K562 (cell line): ENCODE results near the gene DEPP1. TPM values are rescaled to one million over a fixed set of nuclear protein-coding genes. Genes with fewer than 3 reads are reported as not detected.

Experiments used
- ATAC-seq: fragments of 200-7000 bp; cut with Tn5 transposase; 3 replicates; pipeline ENCODE4 v1.9.1; 2020; ENCODE audit warnings: moderate library complexity
- BruUV-seq: library from RNA; stranded (reverse); fragments of 400-500 nt; replicated peaks from 2 replicates; lab custom pipeline; 2021; lab: Mats Ljungman, UMichigan
- CTCF ChIA-PET: fragments of 300-600 bp; formaldehyde crosslinking; extraction: SDS; loops from one replicate; lab custom pipeline; 2021; ENCODE audit warnings: low intra/inter-chr PET ratio; lab: Yijun Ruan, JAX
- POLR2A ChIA-PET: fragments of 300-600, 350-650 bp; sonication (Branson Sonifier 250); formaldehyde crosslinking; extraction: SDS; loops from one replicate; lab custom pipeline; 2021; ENCODE audit warnings: antibody characterized with exemption, inconsistent platforms; lab: Yijun Ruan, JAX
- DNase-seq, 4 experiments: peaks; one replicate each; pipeline versions ENCODE4 v3.0.0 to v3.0.0-alpha.2; 2011 to 2018; ENCODE audit warnings: low spot score in 3 of 4, mixed read lengths in 3 of 4; ENCODE audit errors: extremely low read depth in 1 of 4
- FAIRE-seq: peaks from 2 replicates; lab custom pipeline; 2011; peaks lifted over from hg19 to GRCh38; lab: Jason Lieb, UNC
- H2AFZ ChIP-seq: 2 replicates; pipeline ENCODE4 v1.6.0; 2011; ENCODE audit warnings: low read depth, low read length, control low read depth, inconsistent platforms
- H3K27ac ChIP-seq: fragments of 200-600 bp; 3 replicates; pipeline ENCODE4 v1.8.0; 2011; ENCODE audit warnings: low read depth, mild to moderate bottlenecking, control low read depth, inconsistent platforms, low read length, moderate library complexity, mixed read lengths; ENCODE audit errors: extremely low read depth
- H3K27me3 ChIP-seq, 2 experiments: fragments of 300-600 bp in 1 of 2; 2 replicates in 1 of 2; 3 replicates in 1 of 2; pipeline versions ENCODE4 v1.6.0 to v1.8.0; 2011; ENCODE audit warnings: inconsistent platforms in 2 of 2, low read length in 2 of 2, mild to moderate bottlenecking in 1 of 2, mixed read lengths in 1 of 2, moderate library complexity in 1 of 2; ENCODE audit not compliant: control insufficient read depth in 2 of 2, insufficient read depth in 2 of 2
- H3K36me3 ChIP-seq: fragments of 300-600 bp; 3 replicates; pipeline ENCODE4 v1.8.0; 2011; ENCODE audit warnings: mild to moderate bottlenecking, low read length, inconsistent platforms; ENCODE audit not compliant: control insufficient read depth, insufficient read depth
- H3K4me1 ChIP-seq, 2 experiments: fragments of 200-600 bp in 1 of 2; replicated peaks in 1 of 2; 2 replicates in 1 of 2; 3 replicates in 1 of 2; pipeline versions ENCODE4 v1.5.1 to v1.8.0; 2011; ENCODE audit warnings: inconsistent platforms in 2 of 2, low read length in 2 of 2, mild to moderate bottlenecking in 1 of 2, mixed read lengths in 1 of 2, moderate library complexity in 1 of 2; ENCODE audit not compliant: control insufficient read depth in 2 of 2, insufficient read depth in 2 of 2
- H3K4me2 ChIP-seq: 2 replicates; pipeline ENCODE4 v1.6.1; 2011; ENCODE audit warnings: low read length, control low read depth, inconsistent platforms, mixed read lengths; ENCODE audit not compliant: insufficient read depth
- H3K4me3 ChIP-seq: fragments of 200-600 bp; sonication (generic), shearing (Covaris generic); 2 replicates; pipeline ENCODE4 v1.5.1; 2016; ENCODE audit warnings: control low read depth, inconsistent platforms
- H3K79me2 ChIP-seq: fragments of 200-600 bp; 3 replicates; pipeline ENCODE4 v1.8.0; 2011; ENCODE audit warnings: low read length, inconsistent platforms; ENCODE audit not compliant: control insufficient read depth, insufficient read depth
- H3K9ac ChIP-seq, 2 experiments: 2 replicates each; pipeline versions ENCODE4 v1.6.0 to v1.6.1; 2011; ENCODE audit warnings: low read depth in 2 of 2, low read length in 2 of 2, control low read depth in 1 of 2, inconsistent platforms in 1 of 2, mild to moderate bottlenecking in 1 of 2, mixed read lengths in 1 of 2; ENCODE audit not compliant: insufficient read depth in 1 of 2
- H3K9me1 ChIP-seq: one replicate; pipeline ENCODE4 v1.6.0; 2011; ENCODE audit warnings: inconsistent platforms, mild to moderate bottlenecking, low read length, moderate library complexity; ENCODE audit not compliant: control insufficient read depth, insufficient read depth
- H3K9me3 ChIP-seq: replicated peaks from 2 replicates; pipeline ENCODE4 v1.5.1; 2011; ENCODE audit warnings: low read depth, low read length, inconsistent platforms; ENCODE audit not compliant: control insufficient read depth, insufficient read depth
- H4K20me1 ChIP-seq: replicated peaks from 2 replicates; pipeline ENCODE4 v1.6.1; 2011; ENCODE audit warnings: low read length, inconsistent platforms, mixed read lengths; ENCODE audit not compliant: control insufficient read depth, insufficient read depth
- MAZ ChIP-seq, 2 experiments: fragments of 450-650 bp in 1 of 2; sonication (generic) in 1 of 2; formaldehyde crosslinking; IDR thresholded peaks in 1 of 2; conservative IDR thresholded peaks in 1 of 2; 2 replicates each; pipeline versions ENCODE4 v1.4.0 to v1.5.0; 2020; ENCODE audit warnings: mild to moderate bottlenecking in 1 of 2, missing genetic modification reagents in 1 of 2
- NFYB ChIP-seq: IDR thresholded peaks from 2 replicates; pipeline ENCODE4 v1.6.1; 2011; ENCODE audit warnings: mild to moderate bottlenecking, moderate library complexity; ENCODE audit not compliant: insufficient read length; ENCODE audit errors: extremely low read depth
- NKRF ChIP-seq: fragments of 450-650 bp; IDR thresholded peaks from 2 replicates; pipeline ENCODE4 v1.6.1; 2016; ENCODE audit warnings: borderline replicate concordance
- WGBS: fragments of 100-300 bp; shearing (Covaris generic); methylation state at CpG from one replicate; pipeline ENCODE4 v1.1.6; 2016; ENCODE audit warnings: low coverage, mixed read lengths; ENCODE audit not compliant: insufficient coverage; ENCODE audit errors: missing lambda C conversion rate; 5-methylcytosine and 5-hydroxymethylcytosine counted together
- in situ Hi-C: fragments of 300-500 bp; cut with MboI; formaldehyde crosslinking; loops from 4 replicates; pipeline ENCODE4 v1.15.0; 2018; ENCODE audit warnings: inconsistent platforms, mixed read lengths
- intact Hi-C: fragments of 100-400 bp; cut with micrococcal nuclease; formaldehyde crosslinking; loops from 2 replicates; pipeline ENCODE4 v1.14.2; 2022
- polyA plus RNA-seq, 8 experiments: library from polyadenylated mRNA; depleted of rRNA in 4 of 8; stranded (reverse) in 5 of 8; unstranded in 3 of 8; fragments of >200 nt; fragmentation: Nextera tagmentation in 2 of 8; fragmentation: Illumina TruSeq in 1 of 8; extraction: Ambion mirVana in 2 of 8; extraction: Trizol in 1 of 8; gene quantifications; 2 replicates each; pipeline versions ENCODE4 v1.2.1 to v1.2.3, GENCODE V29; 2011 to 2014; ENCODE audit warnings: inconsistent platforms in 1 of 8, missing spikeins in 1 of 8
- total RNA-seq, 7 experiments: library from RNA; depleted of rRNA in 6 of 7; stranded (reverse); fragments of >200 nt in 6 of 7; fragmentation: Illumina TruSeq in 2 of 7; extraction: Trizol in 2 of 7; gene quantifications; 2 replicates each; pipeline versions ENCODE4 v1.2.1 to v1.2.3, GENCODE V29; 2011 to 2021; ENCODE audit warnings: low replicate concordance in 1 of 7

The DEPP1 gene
- total and polyA plus RNA-seq, 9 of the 15 experiments (the other 6 are each of a cell fraction or from before 2014, with no cell fraction given) = 0.04 to 0.54 (median 0.20) TPM; not detected in 1

- TF ChIP-seq MAZ (CRISPR knock-in tag; conservative IDR thresholded peaks at IDR 0.05 in 1 of 2, IDR thresholded peaks at IDR 0.05 in 1 of 2) = no peak
These were observed 2.0 kb downstream of the DEPP1 start (continued) for GRCh38 chr10:44976352-44977198.

- Histone ChIP-seq H3K36me3 (no peaks in the 10 kb centered on the region), H3K4me1 (peaks cover 33 to 59% of the 10 kb centered on the region in 2 experiments), H3K9ac (peak overlapping the region in 1 of 2 experiments; percentile 0; a peak in 1 of 4 replicates), H3K9me1 (no peaks in the 10 kb centered on the region), H3K4me3 (no peak overlapping the region), H3K9me3 (no peaks in the 10 kb centered on the region), H3K27me3 (no peaks in the 10 kb centered on the region), H3K4me2 (no peak overlapping the region), H4K20me1 (no peaks in the 10 kb centered on the region), H3K79me2 (no peaks in the 10 kb centered on the region), H3K27ac (no peak overlapping the region), H2AFZ (no peak overlapping the region)
- 17% methylated on average over 10 of the region's 10 CpGs for WGBS
- no peak for FAIRE-seq
- in situ Hi-C loops (no loop called here), intact Hi-C loops (loop anchor here (1.0 to 5.0 kb wide), 2 partner anchors 43 to 98 kb away; no protein-coding TSS in a partner anchor)
- ChIA-PET CTCF (interaction anchor here (3.1 kb wide), 1 partner anchor 42 kb away, joined by 32 read pairs; no protein-coding TSS in a partner anchor), POLR2A (interaction anchor here (1.3 kb wide), 1 partner anchor 19 kb away, joined by 3 read pairs; no protein-coding TSS in a partner anchor)
- DNase-seq = peak in 3 of 4 experiments; percentile 25 to 32 (median 26)
- no TSS peak for BruUV-seq
- no peak for TF ChIP-seq NKRF
- TF ChIP-seq NFYB = peak; percentile 23
- no peak for ATAC-seq
These were observed 2.9 kb downstream of the DEPP1 start for GRCh38 chr10:44975431-44976331.
